Activated CD8-positive, alpha-beta memory T cell treated with anti-CD3 and anti-CD28 coated beads for 4 hours (primary cell): Measurements from ENCODE around the gene CA9.

Source experiments
- DNase-seq, 2 donors: peaks; one replicate each; pipeline ENCODE4 v3.0.0-alpha.2; 2020; ENCODE audit warnings: low read depth in 2 of 2

CA9 gene

DNA sequence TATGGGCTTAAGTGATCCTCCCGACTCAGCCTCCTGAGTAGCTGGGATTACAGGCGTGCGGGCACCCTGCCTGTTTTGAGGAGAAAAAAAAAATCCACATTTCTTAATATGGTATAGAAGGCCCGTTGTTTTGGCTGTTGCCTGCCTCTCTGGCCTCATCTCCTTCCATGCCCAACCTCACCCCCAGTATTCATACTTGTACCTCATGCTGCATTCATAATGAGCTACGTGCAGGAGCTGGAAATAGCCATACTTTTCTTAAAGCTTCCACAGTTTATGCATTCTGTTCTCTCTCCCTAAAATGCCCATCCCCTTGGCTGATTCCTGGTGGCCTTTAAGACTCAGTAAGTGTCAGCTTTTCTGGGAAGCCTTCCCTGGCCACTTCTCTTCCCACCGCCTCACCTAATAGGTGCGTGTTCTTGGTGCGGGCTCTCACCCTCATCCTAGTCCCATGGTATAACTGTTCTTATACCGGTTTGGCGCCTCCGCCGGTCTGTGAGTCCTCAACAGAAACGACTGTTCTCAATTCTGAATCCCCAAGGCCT is 18.1 kb downstream of the CA9 start:
- DNase-seq, result no peak

GRCh38 chr9:35695943-35696401 is 22.2 kb downstream of the CA9 start:
- DNase-seq, result no peak

GRCh38 chr9:35696520-35697215 is 22.9 kb downstream of the CA9 start:
- peak; percentile 15 to 28 for DNase-seq

GRCh38 chr9:35697486-35697885 is 23.8 kb downstream of the CA9 start:
- no peak for DNase-seq

GRCh38 chr9:35698231-35698630 is 24.5 kb downstream of the CA9 start:
- no peak for DNase-seq

GRCh38 chr9:35700031-35700430 is 26.3 kb downstream of the CA9 start:
- no peak for DNase-seq

- no peak for DNase-seq
Observed at GRCh38 chr9:35700942-35701341, 27.2 kb downstream of the CA9 start.

GRCh38 chr9:35702696-35703095 is 29.0 kb downstream of the CA9 start:
- no peak for DNase-seq

- no peak for DNase-seq
Observed at GRCh38 chr9:35703906-35704672, 30.4 kb downstream of the CA9 start.

DNA sequence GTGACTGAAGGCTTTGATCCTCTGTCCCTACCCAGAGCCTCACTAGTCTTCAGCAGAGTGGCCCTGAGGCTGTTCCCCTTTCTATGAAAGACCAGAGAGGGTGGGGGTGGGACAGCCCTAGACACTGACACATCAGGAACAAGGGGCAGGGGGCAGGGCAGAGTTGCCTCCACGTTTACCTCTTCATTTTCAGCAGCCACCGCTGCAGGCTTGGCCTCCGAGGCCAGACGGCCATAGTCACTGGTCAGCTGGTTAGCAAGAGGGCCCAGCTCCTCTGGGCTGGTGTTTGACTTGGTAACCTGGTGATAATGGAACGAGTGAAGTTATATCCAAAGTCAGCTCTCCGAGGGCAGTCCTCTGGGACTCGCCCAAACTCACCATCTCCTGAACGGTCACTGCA is 31.6 kb downstream of the CA9 start:
- DNase-seq, result no peak

DNA sequence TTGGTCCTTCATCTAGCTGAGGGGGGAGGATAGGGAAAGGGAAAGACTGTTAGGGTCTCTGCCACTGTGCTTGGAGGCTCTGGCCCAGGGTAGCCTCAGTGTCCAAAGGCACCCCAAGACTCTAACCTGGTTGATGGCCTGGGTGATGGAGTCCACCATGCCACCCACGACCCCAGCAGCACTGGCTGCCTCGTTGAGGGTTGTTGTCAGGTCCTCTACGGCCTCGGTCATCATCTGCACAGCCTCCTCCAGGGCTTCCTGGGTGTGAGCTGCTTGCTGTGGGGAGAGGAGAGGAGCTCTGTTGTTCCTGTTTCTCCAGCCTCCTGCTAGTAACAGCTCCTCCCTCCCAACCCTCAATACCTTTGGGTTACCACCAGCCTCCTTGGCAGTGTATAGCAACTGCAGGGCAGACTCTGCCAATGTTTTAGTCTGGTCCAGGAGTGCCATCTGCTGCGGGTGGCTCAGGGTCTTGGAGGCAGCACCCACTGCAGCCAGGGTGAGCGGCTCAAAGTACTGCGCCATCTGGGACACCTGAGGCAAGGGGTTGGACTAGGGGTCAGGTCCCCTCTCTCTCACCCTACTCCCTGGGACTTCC is 32.2 kb downstream of the CA9 start:
- DNase-seq, result no peak

GRCh38 chr9:35706951-35707350 is 33.2 kb downstream of the CA9 start:
- no peak for DNase-seq

DNA sequence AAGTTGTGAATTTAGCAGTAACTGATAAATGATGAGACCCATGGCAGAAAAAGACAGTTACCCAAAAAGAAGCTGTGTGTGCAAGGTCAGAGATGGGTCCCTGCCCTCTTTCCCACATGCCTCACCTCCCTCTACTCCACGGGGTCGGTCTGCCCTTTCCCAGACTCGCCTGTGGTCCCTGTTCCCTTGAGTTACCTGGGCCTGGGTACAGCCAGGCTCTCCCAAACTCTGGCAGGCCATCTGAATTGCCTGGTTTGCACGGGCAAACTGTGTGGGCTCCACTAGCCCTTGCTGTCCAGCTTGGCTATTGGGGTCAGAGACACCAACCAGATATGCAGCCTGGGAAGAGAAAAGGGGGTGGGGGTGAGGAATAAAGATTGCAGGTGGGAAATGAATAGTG is 34.4 kb downstream of the CA9 start:
- DNase-seq, result no peak

- no peak for DNase-seq
Observed at GRCh38 chr9:35710818-35711500, 37.2 kb downstream of the CA9 start.

DNA sequence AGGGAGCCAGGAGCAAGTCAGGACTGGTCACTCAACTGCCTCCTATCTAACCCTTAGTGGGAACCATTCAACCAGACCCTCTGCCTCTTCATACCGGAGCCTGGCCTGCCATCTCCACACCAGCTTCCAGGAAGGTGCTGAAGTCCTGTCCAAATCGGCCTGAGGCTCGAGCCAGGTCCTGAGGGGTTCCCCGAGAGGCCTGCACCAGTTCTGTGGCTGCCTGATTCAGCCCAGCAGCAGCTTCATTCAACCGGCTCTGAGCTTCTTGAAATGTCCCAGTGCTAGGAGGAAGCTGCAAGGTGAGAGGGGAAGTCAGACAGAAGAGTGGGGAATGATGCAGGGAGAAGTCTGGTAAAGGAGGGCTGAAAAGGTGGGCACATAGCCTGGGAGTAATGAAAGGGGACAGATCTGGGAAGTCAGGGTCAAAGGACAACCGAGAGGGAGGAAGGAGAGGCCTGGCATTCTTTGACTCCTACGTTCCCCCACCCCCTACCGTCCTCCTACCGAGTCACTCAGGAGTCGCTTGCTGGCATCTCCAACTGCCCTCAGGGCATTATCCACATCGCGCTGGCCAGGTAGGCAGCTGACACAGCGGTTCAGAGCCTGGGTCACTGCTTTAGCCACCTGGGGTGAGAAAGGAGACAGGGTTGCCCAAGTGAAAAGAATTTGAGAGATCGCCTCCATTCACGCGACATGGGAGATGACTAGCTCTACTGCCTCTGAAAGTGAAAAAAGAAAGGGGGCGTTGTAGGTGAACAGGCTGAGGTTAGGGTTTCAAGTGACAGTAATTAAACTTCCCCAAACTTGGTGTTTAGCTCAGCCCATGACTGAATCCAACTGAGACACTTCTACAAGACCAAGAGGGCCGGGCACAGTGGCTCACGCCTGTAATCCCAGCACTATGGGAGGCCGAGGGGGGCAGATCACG is 38.0 kb downstream of the CA9 start:
- DNase-seq, result no peak

- DNase-seq, result no peak
Observed at GRCh38 chr9:35712762-35713400, 39.2 kb downstream of the CA9 start.

GRCh38 chr9:35713578-35713977 is 39.9 kb downstream of the CA9 start:
- DNase-seq, result no peak

DNA sequence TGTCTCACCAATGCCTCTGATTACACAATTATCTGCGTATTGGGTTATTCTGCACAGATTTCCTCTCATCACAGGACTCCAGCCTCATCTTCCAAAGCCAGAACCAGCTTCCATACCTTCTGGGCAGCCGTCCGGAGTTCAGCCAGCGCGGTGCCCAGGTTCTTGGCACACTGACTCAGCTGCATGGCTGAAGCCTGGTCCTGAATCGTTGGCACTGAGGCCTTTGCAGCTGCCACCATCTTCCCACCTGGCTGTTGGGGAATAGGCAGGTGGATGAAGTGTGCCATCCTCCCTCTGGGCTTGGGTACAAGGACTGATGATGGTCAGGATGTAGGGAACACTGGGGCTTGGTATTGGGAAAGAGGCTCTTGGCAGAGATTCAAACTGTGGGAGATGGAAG is 40.4 kb downstream of the CA9 start:
- DNase-seq, result no peak

DNA sequence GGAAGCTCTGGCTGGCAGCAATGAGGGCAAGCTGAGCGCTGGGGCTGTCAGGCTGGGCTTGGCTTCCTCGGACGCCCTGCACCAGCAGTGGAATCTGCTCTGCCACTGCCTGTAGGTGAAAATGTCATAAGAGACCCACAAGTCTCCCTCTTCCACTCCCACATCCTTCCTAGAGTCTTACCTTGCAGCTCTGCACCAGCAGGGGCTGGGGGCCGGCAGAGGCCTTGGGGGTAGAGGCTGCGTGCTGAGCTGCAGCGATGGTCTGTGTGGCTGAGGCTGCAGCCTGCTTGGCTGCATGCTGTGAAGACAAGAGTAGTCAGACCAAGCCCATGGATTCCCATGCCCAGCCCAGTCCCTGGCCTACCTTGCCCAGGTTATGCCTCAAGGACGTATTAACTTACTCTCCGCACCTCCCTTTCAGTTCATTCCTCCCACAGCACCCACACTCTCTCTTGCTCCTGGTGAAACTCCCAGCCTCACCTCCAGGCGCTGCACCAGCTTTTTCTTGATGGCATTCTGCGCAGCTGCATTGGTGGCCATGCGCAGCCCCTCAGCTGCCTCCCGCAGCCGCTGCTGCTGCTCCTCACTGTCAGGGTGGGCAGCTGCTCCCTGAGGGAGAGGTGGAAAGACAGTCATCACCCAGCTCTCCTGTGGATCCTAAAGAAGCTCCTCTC is 41.0 kb downstream of the CA9 start:
- DNase-seq, result no peak

- DNase-seq, result no peak
Observed at GRCh38 chr9:35716230-35716629, 42.5 kb downstream of the CA9 start.
